Mononuclear cell (primary cell): ENCODE data around the gene CASR. TPM values are rescaled to one million over a fixed set of nuclear protein-coding genes. Genes with fewer than 3 reads are reported as not detected.

ENCODE experiments used
- H3K27me3 ChIP-seq: 2 replicates; pipeline ENCODE4 v1.6.0; 2011; ENCODE audit warnings: low read length, control low read depth; ENCODE audit not compliant: insufficient read depth
- H3K4me1 ChIP-seq: 2 replicates; pipeline ENCODE4 v1.5.1; 2011; ENCODE audit warnings: mild to moderate bottlenecking, low read length, control low read depth; ENCODE audit not compliant: insufficient read depth
- H3K4me3 ChIP-seq: 2 replicates; pipeline ENCODE4 v1.5.1; 2011; ENCODE audit warnings: mild to moderate bottlenecking, low read length, moderate library complexity
- H3K9me3 ChIP-seq: 2 replicates; pipeline ENCODE4 v1.5.1; 2011; ENCODE audit warnings: low read depth, mild to moderate bottlenecking, control low read depth, low read length
- total RNA-seq: library from RNA; depleted of rRNA; stranded (reverse); fragments of >200 nt; gene quantifications from one replicate; pipeline ENCODE4 v1.2.3, GENCODE V29; 2012

The CASR gene
- total RNA-seq, 1 donor: 1.2 TPM

DNA sequence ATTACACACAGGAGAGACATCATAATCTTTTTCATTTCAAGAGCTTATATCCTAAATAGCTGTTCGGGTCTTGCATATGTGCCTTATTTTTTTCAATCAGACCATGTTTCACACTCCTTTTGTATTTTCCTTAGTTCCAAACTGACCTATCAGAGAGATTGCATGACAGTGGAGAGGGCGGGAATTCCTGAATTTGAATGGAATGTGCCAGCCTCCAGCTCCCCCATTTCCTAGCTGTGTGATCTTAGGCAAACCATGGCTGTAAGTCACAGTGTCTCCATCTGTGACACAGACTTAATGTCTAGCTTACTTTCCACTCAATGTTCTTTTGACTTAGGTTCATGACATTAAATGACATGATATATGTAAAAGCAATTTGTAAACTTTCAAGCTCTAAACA, 79.6 kb downstream of the CASR start:
- H3K4me1 ChIP-seq: peaks cover 33% of the 10 kb centered on the region
- no peaks in the 10 kb centered on the region for H3K9me3 ChIP-seq
- no peaks in the 10 kb centered on the region for H3K27me3 ChIP-seq
- H3K4me3 ChIP-seq: no peak overlapping the region

DNA sequence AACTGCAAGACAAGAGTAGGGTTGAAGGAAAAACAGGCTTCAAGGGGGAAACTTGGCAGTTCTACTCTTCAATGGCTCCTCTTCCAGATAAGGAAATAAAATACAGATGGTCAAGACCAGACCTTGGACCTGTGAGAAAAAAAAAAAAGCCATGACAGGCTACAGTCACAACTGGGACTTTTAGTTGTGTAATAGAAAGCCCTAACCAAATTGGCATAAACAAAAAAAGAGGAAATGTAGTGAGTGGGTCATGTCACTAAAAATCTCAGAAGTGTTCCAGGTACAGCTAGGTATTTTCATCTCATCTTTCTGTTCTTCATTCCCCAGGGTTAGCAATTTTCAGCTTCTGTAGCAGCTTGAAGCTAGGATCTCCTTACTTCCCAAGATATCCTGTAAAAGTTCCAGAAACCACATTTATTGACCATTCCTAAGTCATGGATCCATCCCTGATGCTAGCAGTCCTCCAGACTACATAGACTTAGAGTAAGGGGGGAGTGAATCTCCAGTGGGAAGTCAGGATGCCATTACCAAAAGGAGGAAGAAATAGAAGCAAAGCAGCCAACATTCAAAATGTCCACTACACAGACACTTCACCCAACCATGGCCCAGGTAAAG, 80.6 kb downstream of the CASR start:
- no peak overlapping the region for H3K4me3 ChIP-seq
- H3K9me3 ChIP-seq: no peaks in the 10 kb centered on the region
- H3K4me1 ChIP-seq: peaks cover 26% of the 10 kb centered on the region
- no peaks in the 10 kb centered on the region for H3K27me3 ChIP-seq

DNA sequence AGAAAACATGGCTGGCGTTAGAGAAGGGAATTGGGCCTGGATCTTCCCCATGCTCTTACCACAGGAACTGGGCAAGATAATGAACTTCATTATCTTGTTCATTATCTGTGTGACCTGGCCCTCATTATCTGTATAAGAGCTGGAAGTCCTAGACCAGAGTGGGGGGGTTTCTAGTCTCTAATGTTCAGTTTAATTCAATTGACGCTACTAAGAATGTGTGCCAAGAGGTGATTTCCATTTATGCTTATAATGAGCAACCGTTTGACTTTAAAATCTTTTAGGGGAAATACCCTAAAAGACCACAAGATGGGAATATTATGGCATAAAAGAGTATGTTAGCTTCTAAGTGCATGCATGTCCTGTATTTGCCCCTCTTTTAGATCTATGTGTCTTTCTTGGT, 82.5 kb downstream of the CASR start:
- Histone ChIP-seq H3K9me3 (no peaks in the 10 kb centered on the region), H3K27me3 (no peaks in the 10 kb centered on the region), H3K4me1 (peaks cover 27% of the 10 kb centered on the region), H3K4me3 (no peak overlapping the region)

DNA sequence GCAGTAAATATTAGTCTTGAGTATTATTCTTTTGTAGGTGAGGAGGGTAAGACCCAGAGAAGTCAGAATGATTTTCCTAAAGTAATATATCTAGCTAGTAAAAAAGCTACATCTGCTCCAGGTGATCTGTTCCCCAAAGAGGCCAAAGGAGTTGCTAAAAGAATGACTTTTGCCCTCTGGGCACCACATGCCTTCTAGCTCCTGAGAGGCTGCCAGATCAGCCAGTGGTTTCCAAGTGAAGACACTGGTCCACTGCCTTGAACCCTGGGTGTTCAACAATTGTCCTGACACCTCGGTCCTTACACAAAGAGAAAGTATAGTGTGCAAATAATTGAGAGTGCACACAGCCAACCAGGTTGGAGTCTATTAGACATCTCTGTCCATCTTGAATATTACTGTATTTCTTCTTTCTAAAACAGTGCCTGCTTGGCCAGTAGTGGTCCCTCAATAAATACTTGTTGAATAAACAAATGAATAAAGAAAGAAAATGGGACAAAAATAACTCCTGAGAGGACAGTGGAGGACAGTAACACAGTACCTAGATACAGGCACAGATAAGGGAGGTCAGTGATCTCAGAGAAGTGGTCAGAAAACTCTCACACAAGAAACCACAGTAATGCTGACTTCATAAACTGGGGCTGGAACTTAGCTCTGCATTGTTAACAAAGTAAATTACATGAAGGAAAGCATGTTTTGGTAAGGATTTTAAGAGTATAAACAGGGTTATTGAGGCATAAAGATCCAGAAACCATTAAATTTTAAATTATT, 85.0 kb downstream of the CASR start:
- H3K4me1 ChIP-seq: peaks cover 48% of the 10 kb centered on the region
- no peaks in the 10 kb centered on the region for H3K27me3 ChIP-seq
- no peak overlapping the region for H3K4me3 ChIP-seq
- no peaks in the 10 kb centered on the region for H3K9me3 ChIP-seq

DNA sequence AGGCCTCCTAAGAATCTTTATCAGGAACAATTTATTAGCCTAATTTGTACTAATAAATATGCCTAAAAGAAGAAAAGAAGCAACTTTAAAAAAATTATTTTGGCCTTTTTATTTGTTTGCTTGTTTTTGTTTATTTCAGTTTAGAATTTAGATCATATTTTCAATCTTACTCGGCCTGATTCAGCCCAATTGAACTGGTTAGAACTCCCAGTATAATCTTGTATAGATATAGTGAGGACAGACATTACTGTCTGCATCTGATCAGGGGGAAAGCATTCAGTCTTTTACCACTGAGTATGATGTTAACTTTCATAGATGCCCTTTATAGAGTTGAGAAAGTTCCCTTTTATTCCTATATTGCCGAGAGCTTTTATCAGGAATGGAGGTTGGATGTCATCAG, 85.6 kb downstream of the CASR start:
- no peak overlapping the region for H3K4me3 ChIP-seq
- H3K4me1 ChIP-seq: peaks cover 48% of the 10 kb centered on the region
- no peaks in the 10 kb centered on the region for H3K27me3 ChIP-seq
- no peaks in the 10 kb centered on the region for H3K9me3 ChIP-seq

DNA sequence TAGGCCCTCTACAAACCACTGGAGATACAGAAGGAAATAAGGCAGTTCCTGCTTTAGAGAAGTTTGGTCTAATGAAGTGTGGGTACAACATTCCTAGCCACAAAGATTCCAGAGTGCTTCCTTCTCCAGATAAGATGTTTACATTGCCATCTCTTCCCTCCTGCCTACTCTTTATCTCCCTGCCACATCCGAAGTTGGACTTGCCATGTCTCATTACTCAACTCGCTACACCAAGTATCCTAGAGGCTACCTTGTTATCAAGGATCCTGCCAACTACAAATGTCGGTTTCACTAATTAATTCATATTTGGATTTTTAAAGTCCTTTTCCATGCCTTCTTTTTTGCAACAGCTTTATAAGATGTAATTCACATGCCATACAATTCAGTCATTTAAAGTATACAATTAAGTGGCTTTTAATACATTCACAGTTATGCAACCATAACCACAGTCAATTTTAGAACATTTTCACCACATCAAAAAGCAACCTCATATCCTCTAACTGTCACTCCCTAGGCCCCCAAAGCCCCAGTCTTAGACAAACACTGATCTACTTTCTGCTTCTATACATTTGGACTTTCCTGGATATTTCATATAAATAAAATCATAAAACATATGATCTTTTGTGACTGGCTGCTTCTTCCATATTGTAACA, 87.9 kb downstream of the CASR start:
- Histone ChIP-seq H3K9me3 (no peaks in the 10 kb centered on the region), H3K4me3 (no peak overlapping the region), H3K27me3 (no peaks in the 10 kb centered on the region), H3K4me1 (peaks cover 38% of the 10 kb centered on the region)

DNA sequence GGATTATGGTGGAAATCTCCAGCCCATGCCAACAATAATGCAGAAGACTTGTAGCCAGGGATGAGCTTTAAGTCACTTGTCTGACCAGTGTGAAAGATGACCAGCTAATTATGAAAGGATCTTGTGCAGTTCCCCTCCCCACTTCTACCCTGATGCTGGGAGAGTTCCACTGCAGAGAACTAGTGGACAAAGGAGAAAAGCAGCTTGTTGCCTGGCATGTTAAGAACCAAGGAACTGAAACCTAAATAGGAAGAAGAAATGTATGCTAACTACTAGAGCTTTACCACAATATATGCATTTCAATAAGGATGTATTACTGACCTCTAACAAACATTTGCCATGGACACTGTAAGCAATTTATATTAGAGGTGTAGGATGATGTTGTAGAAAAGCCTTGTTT, 89.4 kb downstream of the CASR start:
- Histone ChIP-seq H3K4me1 (peaks cover 37% of the 10 kb centered on the region), H3K27me3 (no peaks in the 10 kb centered on the region), H3K4me3 (no peak overlapping the region), H3K9me3 (no peaks in the 10 kb centered on the region)

DNA sequence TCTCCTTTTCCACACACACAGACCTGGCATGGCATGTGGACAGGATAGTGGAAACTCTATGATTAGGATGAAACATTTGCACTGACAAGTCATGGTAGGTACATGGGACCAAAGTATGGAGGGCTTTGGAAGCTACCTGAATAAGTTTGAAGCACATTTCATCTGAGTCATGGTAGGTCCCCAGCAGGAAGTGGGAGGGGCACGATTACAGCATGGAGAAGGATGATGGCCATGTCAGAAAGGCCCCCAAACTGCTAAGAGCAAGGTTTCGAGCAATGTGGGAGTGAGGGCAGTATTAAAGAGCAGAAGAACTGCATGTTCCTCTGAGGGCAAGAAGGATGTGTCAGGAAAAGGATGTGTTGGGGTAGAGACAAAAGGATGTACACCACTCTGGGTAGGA, 90.0 kb downstream of the CASR start:
- Histone ChIP-seq H3K4me3 (no peak overlapping the region), H3K4me1 (peaks cover 37% of the 10 kb centered on the region), H3K9me3 (no peaks in the 10 kb centered on the region), H3K27me3 (no peaks in the 10 kb centered on the region)

DNA sequence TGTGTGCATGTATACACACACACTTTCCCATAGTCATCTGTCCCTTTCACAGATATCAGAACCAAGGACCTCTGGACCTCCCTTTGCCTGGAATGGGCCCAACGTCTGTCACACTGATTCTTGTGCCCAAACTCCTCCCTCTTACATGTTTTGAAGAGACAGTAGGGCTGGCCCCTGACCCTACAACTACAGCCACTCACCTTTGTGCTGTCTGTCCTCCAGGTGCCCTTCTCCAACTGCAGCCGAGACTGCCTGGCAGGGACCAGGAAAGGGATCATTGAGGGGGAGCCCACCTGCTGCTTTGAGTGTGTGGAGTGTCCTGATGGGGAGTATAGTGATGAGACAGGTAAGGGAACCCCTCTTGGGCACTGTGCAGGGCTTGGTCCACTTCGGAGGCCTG, 98.4 kb downstream of the CASR start:
- Histone ChIP-seq H3K9me3 (no peaks in the 10 kb centered on the region), H3K27me3 (no peaks in the 10 kb centered on the region), H3K4me1 (no peaks in the 10 kb centered on the region), H3K4me3 (no peak overlapping the region)

DNA sequence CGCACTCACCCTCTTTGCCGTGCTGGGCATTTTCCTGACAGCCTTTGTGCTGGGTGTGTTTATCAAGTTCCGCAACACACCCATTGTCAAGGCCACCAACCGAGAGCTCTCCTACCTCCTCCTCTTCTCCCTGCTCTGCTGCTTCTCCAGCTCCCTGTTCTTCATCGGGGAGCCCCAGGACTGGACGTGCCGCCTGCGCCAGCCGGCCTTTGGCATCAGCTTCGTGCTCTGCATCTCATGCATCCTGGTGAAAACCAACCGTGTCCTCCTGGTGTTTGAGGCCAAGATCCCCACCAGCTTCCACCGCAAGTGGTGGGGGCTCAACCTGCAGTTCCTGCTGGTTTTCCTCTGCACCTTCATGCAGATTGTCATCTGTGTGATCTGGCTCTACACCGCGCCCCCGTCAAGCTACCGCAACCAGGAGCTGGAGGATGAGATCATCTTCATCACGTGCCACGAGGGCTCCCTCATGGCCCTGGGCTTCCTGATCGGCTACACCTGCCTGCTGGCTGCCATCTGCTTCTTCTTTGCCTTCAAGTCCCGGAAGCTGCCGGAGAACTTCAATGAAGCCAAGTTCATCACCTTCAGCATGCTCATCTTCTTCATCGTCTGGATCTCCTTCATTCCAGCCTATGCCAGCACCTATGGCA, 100.5 kb downstream of the CASR start:
- no peaks in the 10 kb centered on the region for H3K9me3 ChIP-seq
- H3K27me3 ChIP-seq: no peaks in the 10 kb centered on the region
- H3K4me1 ChIP-seq: no peaks in the 10 kb centered on the region
- H3K4me3 ChIP-seq: no peak overlapping the region

DNA sequence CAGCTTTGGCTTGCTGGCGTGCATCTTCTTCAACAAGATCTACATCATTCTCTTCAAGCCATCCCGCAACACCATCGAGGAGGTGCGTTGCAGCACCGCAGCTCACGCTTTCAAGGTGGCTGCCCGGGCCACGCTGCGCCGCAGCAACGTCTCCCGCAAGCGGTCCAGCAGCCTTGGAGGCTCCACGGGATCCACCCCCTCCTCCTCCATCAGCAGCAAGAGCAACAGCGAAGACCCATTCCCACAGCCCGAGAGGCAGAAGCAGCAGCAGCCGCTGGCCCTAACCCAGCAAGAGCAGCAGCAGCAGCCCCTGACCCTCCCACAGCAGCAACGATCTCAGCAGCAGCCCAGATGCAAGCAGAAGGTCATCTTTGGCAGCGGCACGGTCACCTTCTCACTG, 101.0 kb downstream of the CASR start:
- no peak overlapping the region for H3K4me3 ChIP-seq
- H3K9me3 ChIP-seq: no peaks in the 10 kb centered on the region
- H3K27me3 ChIP-seq: no peaks in the 10 kb centered on the region
- H3K4me1 ChIP-seq: no peaks in the 10 kb centered on the region

DNA sequence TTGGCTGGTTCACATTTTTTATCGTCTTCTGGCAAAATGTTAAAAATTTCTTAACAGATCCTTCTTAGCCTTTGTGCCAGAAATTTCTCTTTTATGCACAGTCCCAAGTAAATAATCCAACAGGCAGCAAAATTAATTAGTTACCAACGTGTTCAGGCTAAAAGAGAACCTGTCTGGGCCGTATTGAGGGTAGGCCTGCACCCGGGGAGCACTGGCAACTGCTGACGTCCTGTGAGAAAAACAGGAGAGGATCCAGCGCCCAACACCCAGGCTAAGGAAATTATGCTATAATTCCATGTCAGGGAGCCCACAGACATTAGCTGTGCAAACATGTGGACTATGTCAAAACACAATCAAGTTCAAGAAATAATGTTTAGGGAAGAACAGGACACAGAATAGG, 110.9 kb downstream of the CASR start:
- H3K4me1 ChIP-seq: peaks cover 29% of the 10 kb centered on the region
- no peaks in the 10 kb centered on the region for H3K9me3 ChIP-seq
- H3K4me3 ChIP-seq: no peak overlapping the region
- H3K27me3 ChIP-seq: no peaks in the 10 kb centered on the region

DNA sequence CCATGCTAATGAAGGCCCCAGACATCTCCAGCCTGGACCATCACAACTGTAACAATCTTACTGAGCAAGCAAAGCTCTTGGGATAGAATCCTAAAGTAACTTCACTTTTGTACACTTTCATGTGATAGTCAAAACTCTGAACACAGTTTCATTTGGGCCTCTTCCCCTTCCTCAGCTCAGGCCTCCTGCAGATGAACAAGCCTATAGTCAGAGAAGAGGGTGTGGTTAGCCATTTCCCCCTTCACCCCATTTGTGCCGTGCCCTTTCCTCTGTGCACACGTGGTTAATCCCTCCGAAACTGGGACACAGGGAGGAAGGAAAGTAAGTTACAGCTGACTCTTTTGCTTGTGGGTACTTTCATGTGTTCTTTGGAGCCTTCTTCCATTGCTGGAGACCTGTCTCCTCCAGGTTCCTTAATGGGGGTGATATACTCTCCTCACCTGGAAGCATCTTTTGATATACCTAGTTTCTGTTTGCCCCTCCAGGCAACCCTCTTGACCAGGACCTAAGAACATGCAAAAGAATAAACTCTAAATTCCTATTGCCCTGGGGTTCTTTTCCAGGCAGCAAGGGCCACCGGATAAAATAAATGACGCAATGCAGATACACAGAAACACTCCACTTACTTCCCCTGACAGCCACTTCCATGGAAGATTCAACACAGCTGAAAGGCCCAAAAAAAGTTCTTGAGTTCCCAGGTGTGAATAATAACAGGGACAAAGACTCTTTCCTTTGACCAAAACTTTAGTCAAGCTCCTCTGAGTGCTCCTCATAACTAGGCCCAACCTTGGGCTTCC, 112.0 kb downstream of the CASR start:
- no peaks in the 10 kb centered on the region for H3K9me3 ChIP-seq
- H3K27me3 ChIP-seq: no peaks in the 10 kb centered on the region
- peaks cover 30% of the 10 kb centered on the region for H3K4me1 ChIP-seq
- no peak overlapping the region for H3K4me3 ChIP-seq

DNA sequence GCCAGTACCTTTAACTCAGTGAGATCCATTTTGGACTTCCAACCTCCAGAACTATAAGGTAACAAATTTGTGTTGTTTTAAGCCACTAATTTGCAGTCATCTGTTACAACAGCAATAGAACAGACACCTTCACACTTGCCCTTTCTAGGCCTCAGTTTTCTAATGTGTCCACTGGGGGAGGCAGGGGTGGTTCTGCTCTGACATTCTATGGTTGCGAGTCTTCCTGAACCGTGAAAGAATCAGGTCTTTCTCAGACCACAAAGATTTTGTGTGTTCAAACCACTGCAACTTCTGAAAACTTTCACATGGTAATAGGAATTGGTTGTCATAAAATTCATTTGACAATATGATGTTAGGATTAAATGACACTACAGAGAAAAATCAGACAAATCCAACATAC, 114.8 kb downstream of the CASR start:
- no peaks in the 10 kb centered on the region for H3K27me3 ChIP-seq
- H3K9me3 ChIP-seq: no peaks in the 10 kb centered on the region
- H3K4me3 ChIP-seq: no peak overlapping the region
- peaks cover 30% of the 10 kb centered on the region for H3K4me1 ChIP-seq

DNA sequence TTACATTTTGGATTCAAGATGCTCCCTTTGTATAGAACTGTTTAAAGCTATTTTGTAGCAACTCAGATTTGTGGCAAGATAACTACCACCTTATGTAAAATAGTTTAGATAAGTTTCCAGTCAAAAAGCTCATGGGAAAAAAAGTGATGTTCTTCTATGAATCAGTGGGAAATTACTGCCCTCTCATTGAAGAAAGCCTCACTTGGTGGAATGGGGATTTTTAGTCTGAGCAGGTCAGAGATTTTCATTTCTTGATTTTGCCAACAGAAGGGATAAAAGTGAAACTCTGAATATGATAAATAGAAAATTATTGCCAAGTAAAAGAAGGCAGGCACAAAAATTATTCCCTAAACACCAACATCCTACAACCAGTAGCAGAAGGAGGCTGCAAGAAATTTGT, 115.7 kb downstream of the CASR start:
- no peaks in the 10 kb centered on the region for H3K27me3 ChIP-seq
- H3K4me3 ChIP-seq: no peak overlapping the region
- peaks cover 26% of the 10 kb centered on the region for H3K4me1 ChIP-seq
- no peaks in the 10 kb centered on the region for H3K9me3 ChIP-seq
